B cell (primary cell): ENCODE measurements around the gene CYP27C1.
A peak's percentile ranks its signal among the peaks of the same experiment; 100 is the strongest.

ENCODE experiments used
- EZH2 ChIP-seq: IDR thresholded peaks from 2 replicates; pipeline ENCODE4 v1.6.1; 2012; ENCODE audit warnings: borderline replicate concordance, low read depth, mild to moderate bottlenecking, moderate library complexity, low read length; ENCODE audit not compliant: insufficient read depth, poor library complexity, severe bottlenecking
- TF ChIP-seq, protein P1 (sequence below): fragments of 200-600 bp; IDR thresholded peaks from one replicate; pipeline ENCODE4 v1.8.0; 2022; ENCODE audit warnings: antibody characterized with exemption, mild to moderate bottlenecking

- TF ChIP-seq, protein P1, sequence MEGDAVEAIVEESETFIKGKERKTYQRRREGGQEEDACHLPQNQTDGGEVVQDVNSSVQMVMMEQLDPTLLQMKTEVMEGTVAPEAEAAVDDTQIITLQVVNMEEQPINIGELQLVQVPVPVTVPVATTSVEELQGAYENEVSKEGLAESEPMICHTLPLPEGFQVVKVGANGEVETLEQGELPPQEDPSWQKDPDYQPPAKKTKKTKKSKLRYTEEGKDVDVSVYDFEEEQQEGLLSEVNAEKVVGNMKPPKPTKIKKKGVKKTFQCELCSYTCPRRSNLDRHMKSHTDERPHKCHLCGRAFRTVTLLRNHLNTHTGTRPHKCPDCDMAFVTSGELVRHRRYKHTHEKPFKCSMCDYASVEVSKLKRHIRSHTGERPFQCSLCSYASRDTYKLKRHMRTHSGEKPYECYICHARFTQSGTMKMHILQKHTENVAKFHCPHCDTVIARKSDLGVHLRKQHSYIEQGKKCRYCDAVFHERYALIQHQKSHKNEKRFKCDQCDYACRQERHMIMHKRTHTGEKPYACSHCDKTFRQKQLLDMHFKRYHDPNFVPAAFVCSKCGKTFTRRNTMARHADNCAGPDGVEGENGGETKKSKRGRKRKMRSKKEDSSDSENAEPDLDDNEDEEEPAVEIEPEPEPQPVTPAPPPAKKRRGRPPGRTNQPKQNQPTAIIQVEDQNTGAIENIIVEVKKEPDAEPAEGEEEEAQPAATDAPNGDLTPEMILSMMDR, result no peak
- peak; percentile 35 for TF ChIP-seq EZH2
These were observed at the start of gene CYP27C1 for GRCh38 chr2:127220102-127220767.
